ENCODE results near the gene GIGYF2.
"Not testable (repeated sequence)": the region's sequence is repeated elsewhere in the genome, so short reads cannot be mapped to it uniquely, and the experiment has no call there.

The GIGYF2 gene

DNA sequence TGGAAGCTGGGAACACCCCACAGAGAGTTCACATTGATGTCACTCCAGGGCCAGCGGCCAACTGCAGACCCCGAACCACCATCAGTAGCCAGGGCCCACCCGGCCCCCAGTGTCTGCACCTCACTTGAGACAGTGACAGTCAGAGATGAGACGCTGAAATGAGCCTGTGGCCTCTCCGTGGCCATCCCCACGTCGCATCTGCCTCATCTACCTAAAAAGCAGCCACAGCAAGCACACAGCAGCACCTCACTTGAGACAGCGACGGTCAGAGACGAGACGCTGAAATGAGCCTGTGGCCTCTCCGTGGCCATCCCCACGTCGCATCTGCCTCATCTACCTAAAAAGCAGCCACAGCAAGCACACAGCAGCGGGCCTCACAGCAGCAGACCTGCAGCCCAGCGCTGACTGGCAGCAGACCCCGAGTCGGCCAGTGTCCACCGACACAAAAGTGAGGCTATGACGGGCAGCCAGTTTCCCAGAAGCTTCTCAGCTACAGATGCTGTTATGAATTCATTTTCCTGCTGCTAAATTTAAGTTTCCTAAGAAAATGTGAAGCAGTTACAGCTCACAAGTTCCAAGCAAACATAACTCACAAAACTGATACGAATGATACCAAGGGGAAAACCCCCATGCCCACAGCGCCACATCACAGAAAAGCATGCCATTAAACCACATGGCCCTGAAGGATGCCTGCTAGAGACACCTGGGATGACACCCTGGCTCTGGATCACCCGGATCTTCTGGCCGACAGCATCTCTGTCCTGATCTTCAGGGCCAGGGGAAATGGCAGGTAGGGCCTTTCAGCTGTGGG lies 200.7 kb downstream of the GIGYF2 start:
- DNase-seq = no peak

DNA sequence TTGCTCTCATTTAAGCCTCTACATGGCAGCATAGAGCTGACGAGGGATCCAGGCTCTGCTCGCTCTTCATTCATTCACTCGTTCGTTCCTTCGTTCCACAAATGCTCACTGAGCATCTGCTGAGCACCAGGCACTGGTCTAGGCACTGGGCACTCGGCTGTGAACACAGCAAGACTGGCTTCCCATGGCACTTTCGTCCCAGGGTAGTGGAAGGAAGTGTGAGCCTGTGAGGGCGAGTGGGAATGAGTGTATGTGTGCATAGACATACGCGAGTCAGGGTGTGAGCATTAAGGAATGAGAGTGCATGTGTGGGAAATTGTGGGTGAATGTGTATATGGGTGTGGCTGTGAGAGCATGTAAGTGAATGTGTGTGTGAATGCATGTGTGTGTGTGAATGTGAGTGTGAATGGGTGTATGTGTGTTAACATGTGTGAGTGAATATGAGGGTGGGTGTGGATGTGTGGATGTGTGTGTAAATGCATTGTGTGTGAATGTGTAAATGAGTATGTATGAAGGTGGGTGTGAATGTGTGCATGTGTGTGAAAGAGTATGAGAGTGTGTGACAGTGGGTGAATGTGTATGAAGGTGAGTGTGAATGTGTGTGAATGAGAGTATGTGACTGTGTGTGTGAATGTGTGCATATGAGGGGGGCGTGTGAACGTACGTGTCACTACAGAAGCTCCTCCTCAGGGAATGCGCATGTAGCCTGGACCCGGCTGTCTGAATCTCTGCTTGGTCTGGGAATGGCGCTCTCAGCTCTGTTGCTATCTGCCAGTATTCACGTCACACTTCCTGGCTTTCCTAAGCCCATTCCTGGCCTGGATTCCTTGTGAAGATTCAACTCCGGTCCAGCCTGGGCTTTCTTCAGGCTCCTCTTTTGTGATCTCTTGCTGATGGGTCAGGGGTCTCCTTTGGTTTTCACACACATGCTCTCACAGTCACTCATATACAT lies 201.7 kb downstream of the GIGYF2 start:
- no peak for DNase-seq

DNA sequence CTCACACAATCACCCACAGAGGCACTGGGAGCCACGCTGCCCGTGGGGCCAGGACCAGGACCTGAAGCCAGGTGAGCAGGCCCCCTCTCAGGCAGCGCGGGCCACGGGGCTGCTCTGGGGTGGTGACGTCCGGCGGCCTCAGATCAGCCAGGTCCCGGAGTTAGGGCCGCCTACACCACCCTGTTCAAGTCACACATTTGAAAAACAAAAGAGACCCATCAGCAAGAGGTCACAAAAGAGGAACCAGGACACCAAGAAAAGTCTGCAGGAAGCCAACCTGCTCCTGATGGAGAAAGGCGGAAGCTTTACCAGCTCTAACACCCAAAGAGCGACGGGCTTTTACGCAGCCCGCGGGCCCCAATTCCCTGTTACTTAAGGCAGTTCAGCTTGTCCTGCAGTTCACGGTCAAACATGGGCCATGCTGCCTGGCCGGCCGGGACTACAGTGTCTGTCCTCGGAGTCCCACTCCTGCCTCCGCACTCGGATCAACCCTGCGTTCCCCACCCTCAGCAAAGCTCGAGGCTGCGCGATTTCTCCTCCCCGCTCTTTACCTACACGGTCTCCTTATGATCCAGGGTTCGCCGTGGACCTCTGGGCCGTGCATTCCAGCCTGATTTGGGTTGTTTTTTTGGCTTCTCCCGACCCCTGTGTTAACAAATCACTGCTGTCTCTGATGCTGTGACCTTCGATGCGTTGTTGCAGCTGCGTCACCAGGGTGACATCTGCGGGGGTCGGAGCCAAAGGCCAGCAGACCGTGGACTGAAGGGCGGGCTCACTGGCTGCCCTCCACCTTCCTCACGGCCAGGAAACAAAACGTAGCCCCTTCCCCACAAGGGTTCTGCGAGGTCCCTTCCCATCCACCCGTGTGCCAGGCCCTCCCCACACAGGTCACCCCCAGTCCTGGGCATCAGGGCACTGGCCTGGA lies 203.9 kb downstream of the GIGYF2 start:
- no peak for DNase-seq

GRCh38 chr2:232901736-232902578 lies 204.8 kb downstream of the GIGYF2 start:
- DNase-seq = no peak

- no peak for DNase-seq
Observed at GRCh38 chr2:232903989-232904388, 206.9 kb downstream of the GIGYF2 start.

DNA sequence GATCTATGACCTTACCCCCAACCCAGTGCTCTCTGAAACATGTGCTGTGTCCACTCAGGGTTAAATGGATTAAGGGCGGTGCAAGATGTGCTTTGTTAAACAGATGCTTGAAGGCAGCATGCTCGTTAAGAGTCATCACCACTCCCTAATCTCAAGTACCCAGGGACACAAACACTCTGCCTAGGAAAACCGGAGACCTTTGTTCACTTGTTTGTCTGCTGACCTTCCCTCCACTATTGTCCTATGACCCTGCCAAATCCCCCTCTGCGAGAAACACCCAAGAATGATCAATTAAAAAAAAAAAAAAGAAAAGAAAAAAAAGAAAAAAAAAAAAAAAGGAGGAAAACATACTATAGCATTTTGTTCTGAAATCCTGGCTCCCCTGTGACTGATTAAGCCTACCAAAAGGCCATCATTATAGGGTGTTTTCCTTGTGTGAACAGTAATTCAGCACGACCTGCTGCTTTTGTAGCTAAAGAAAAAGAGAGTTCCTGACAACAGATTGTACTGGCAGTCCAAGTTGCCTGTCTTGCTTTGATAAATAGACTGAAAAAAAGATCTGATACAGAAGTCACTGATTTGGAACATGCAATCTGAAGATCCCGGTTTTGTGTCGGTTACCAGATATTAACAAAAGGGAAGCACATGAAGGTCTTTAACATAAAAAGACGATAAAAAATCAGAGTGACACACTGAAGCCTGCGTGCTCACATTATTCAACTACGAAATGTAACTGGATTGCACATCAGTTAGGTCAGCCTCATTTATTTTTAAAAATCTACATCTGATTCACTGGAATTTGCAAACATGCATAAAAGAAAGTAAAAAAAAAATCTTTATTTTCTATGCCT lies 210.0 kb downstream of the GIGYF2 start:
- DNase-seq = not testable (repeated sequence)

DNA sequence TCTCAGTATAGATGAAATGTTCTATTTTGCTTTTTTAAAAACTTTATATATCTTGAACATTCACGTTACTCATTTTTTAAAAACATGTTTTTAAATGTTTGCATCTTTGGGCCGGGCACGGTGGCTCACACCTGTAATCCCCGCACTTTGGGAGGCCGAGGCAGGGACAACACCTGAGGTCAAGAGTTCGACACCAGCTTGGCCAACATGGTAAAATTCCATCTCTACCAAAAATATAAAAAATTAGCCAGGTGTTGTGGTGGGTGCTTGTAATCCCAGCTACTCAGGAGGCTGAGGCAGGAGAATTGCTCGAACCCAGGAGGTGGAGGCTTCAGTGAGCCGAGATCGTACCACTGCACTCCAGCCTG lies 210.6 kb downstream of the GIGYF2 start:
- not testable (repeated sequence) for DNase-seq

DNA sequence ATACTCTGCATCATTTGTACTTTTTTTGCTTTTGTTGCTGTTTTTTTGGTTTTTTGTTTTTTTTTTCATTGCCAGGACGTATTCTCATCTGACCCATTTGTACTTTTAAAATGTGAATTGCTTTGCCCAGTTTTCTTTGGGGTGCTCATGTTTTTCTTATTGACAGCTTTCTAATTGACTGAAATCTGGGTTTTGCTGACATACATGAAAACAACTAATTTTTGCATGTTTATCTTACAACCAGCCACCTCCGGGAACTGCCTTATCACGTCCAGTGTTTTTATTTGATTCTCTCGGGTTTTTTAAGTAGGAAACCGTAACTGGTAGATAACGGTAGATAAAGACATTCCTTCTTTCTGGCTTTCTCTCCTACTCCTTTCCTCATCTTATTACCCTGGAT lies 211.6 kb downstream of the GIGYF2 start:
- DNase-seq = no peak
